Measurements from ENCODE around the gene PON2.
"Not testable (repeated sequence)": the region's sequence is repeated elsewhere in the genome, so short reads cannot be mapped to it uniquely, and the experiment has no call there.

The PON2 gene

DNA sequence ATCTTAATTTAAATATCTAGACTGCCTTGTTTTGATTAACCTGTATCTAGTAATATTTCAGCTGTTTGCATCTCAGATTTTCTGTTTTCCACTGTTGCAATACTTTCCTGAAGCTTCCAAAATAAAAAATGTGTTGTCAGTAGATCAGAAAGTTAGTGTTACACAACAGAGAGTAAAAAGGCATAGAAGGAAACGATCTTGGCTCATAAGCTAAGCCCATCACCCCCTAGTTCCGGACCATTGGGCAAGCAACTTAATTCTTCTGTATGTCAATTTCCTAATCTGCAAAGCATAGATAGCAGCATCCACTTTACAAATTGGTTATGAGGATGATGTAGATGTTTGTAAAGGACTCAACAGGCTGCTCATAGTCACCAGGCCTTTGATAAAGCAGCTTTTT lies 43.1 kb downstream of the PON2 start:
- no peak overlapping the region for H3K4me3 ChIP-seq (ENCODE audit: low read length in 2 of 2)
- peaks cover 0 to 8% of the 10 kb centered on the region in 2 donors for H3K27me3 ChIP-seq (ENCODE audit: control insufficient read depth in 2 of 2, insufficient read depth in 2 of 2, low read length in 2 of 2)
- no peak overlapping the region for H3K27ac ChIP-seq (ENCODE audit: low read depth in 2 of 2, low read length in 2 of 2)
- H3K9me3 ChIP-seq (ENCODE audit: control insufficient read depth in 2 of 2, low read length in 2 of 2) = no peaks in the 10 kb centered on the region
- H3K9ac ChIP-seq (ENCODE audit: low read depth in 1 of 2, low read length in 2 of 2) = no peak overlapping the region
- peaks cover 0 to 1% of the 10 kb centered on the region in 2 donors for H3K4me1 ChIP-seq (ENCODE audit: control insufficient read depth in 2 of 2, insufficient read depth in 2 of 2, low read length in 2 of 2)
- no peaks in the 10 kb centered on the region for H3K36me3 ChIP-seq (ENCODE audit: control insufficient read depth in 2 of 2, insufficient read depth in 2 of 2, low read length in 2 of 2)

DNA sequence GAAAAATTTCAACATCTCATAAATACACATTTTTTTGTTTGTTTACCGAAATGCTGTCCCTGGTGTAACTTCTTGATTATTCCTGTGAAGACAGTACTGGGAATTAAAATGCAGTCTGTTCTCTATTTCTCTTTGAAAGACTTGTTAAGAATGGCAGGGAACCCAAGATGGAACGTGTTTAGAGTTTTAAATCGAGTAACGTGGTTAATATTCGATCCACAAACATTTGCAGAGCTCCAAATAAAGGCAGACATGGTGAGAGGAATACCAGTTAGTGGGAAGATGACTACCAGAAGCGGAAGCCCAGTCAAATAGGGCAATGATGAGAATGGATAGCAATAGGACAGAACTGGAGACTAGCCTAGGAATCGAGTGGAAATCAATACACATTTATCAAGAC lies 45.3 kb downstream of the PON2 start:
- Histone ChIP-seq H3K9me3 (ENCODE audit: control insufficient read depth in 2 of 2, low read length in 2 of 2) (no peaks in the 10 kb centered on the region), H3K4me1 (ENCODE audit: control insufficient read depth in 2 of 2, insufficient read depth in 2 of 2, low read length in 2 of 2) (no peaks in the 10 kb centered on the region), H3K4me3 (ENCODE audit: low read length in 2 of 2) (no peak overlapping the region), H3K27me3 (ENCODE audit: control insufficient read depth in 2 of 2, insufficient read depth in 2 of 2, low read length in 2 of 2) (peaks cover 0 to 2% of the 10 kb centered on the region in 2 donors), H3K36me3 (ENCODE audit: control insufficient read depth in 2 of 2, insufficient read depth in 2 of 2, low read length in 2 of 2) (no peaks in the 10 kb centered on the region), H3K27ac (ENCODE audit: low read depth in 2 of 2, low read length in 2 of 2) (no peak overlapping the region), H3K9ac (ENCODE audit: low read depth in 1 of 2, low read length in 2 of 2) (no peak overlapping the region)

DNA sequence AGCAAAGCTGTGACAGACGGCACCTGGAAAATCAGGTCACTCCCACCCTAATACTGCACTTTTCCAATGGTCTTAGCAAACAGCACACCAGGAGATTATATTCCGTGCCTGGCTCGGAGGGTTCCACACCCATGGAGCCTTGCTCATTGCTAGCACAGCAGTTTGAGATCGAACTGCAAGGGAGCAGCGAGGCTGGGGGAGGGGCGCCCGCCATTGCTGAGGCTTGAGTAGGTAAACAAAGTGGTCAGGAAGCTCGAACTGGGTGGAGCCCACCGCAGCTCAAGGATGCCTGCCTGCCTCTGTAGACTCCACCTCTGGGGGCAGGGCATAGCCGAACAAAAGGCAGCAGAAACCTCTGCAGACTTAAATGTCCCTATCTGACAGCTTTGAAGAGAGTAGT lies 55.4 kb downstream of the PON2 start:
- H3K27me3 ChIP-seq (ENCODE audit: control insufficient read depth in 2 of 2, insufficient read depth in 2 of 2, low read length in 2 of 2); H3K9me3 ChIP-seq (ENCODE audit: control insufficient read depth in 2 of 2, low read length in 2 of 2); H3K27ac ChIP-seq (ENCODE audit: low read depth in 2 of 2, low read length in 2 of 2); H3K4me1 ChIP-seq (ENCODE audit: control insufficient read depth in 2 of 2, insufficient read depth in 2 of 2, low read length in 2 of 2); H3K36me3 ChIP-seq (ENCODE audit: control insufficient read depth in 2 of 2, insufficient read depth in 2 of 2, low read length in 2 of 2); H3K4me3 ChIP-seq (ENCODE audit: low read length in 2 of 2); H3K9ac ChIP-seq (ENCODE audit: low read depth in 1 of 2, low read length in 2 of 2): not testable (repeated sequence)

DNA sequence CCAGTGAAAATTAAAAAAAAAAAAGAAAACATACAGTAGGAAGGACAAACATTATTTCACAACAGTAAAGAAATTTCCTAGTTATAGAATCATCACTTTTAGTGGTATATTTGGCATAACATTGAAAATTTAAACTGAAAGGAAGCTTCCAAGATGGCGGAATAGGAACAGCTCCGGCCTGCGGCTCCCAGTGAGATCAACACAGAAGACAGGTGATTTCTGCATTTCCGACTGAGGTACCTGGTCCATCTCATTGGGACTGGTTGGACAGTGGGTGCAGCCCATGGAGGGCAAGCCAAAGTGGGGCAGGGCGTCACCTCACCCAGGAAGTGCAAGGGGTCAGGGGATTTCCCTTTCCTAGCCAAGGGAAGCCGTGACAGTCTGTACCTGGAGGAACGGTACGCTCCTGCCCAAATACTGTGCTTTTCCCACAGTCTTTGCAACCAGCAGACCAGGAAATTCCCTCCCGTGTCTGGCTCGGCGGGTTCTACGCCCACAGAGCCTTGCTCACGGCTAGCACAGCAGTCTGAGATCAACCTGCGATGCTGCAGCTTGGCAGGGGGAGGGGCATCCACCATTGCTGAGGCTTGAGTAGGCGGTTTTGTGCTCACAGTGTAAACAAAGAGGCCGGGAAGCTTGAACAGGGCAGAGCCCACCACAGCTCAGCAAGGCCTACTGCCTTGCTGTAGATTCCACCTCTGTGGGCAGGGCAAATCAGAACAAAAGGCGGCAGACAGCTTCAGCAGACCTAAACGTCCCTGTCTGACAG lies 58.0 kb downstream of the PON2 start:
- Histone ChIP-seq H3K27ac (ENCODE audit: low read depth in 2 of 2, low read length in 2 of 2) (no peak overlapping the region), H3K9me3 (ENCODE audit: control insufficient read depth in 2 of 2, low read length in 2 of 2) (no peaks in the 10 kb centered on the region), H3K4me1 (ENCODE audit: control insufficient read depth in 2 of 2, insufficient read depth in 2 of 2, low read length in 2 of 2) (no peaks in the 10 kb centered on the region), H3K36me3 (ENCODE audit: control insufficient read depth in 2 of 2, insufficient read depth in 2 of 2, low read length in 2 of 2) (no peaks in the 10 kb centered on the region), H3K27me3 (ENCODE audit: control insufficient read depth in 2 of 2, insufficient read depth in 2 of 2, low read length in 2 of 2) (no peaks in the 10 kb centered on the region), H3K9ac (ENCODE audit: low read depth in 1 of 2, low read length in 2 of 2) (no peak overlapping the region), H3K4me3 (ENCODE audit: low read length in 2 of 2) (no peak overlapping the region)

DNA sequence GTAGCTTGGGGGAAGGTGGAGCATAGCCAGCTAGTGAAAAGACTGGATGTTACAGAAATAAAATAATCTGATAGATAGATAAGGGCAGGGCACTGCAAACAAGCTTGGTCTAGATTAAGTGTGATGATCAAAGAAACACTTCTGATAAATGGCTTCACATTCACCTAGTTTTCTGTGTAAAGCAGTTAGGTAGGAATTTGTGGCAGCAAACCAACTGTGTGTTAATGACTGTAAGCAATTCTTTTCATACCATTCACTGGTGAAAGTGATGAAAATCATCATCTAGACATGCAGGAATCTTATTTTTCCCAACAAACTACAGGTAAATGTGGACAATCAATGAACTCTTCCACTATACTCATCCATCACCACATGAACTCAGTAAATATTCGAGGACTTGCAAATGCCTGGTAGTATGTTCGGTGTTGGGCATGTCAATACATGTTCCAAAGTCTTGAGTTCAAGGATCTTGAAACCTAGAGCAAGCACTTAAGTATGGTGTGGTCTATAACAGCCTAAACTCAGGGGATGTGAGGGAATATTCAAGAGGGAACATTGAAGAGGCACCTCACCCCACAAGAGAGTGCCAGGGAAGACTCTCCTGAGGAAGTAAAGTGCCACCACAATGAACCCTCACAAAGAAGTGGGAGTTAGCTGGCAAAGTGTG lies 59.1 kb downstream of the PON2 start:
- H3K27ac ChIP-seq (ENCODE audit: low read depth in 2 of 2, low read length in 2 of 2) = no peak overlapping the region
- no peaks in the 10 kb centered on the region for H3K9me3 ChIP-seq (ENCODE audit: control insufficient read depth in 2 of 2, low read length in 2 of 2)
- no peaks in the 10 kb centered on the region for H3K36me3 ChIP-seq (ENCODE audit: control insufficient read depth in 2 of 2, insufficient read depth in 2 of 2, low read length in 2 of 2)
- no peaks in the 10 kb centered on the region for H3K4me1 ChIP-seq (ENCODE audit: control insufficient read depth in 2 of 2, insufficient read depth in 2 of 2, low read length in 2 of 2)
- no peak overlapping the region for H3K4me3 ChIP-seq (ENCODE audit: low read length in 2 of 2)
- H3K9ac ChIP-seq (ENCODE audit: low read depth in 1 of 2, low read length in 2 of 2) = no peak overlapping the region
- no peaks in the 10 kb centered on the region for H3K27me3 ChIP-seq (ENCODE audit: control insufficient read depth in 2 of 2, insufficient read depth in 2 of 2, low read length in 2 of 2)

DNA sequence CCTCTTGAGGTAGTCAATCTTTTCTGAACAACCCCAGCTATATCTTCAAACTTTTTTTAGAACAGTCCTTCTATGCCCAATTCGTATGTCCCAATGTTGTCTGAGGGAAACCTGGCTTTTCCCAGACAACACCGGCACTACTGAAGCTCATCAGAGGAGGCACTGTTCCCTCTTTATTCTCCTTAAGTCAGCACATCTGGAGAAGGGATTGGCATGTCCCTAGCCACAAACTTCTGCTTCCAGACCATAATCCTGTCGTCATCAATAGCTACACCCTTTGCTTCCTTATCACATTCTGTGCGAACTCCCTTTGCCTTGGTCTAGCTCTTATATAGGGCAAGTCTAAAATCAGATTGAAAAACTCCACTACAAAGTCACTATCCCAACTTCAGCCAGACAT lies 61.5 kb downstream of the PON2 start:
- H3K4me1 ChIP-seq (ENCODE audit: control insufficient read depth in 2 of 2, insufficient read depth in 2 of 2, low read length in 2 of 2) = no peaks in the 10 kb centered on the region
- no peak overlapping the region for H3K27ac ChIP-seq (ENCODE audit: low read depth in 2 of 2, low read length in 2 of 2)
- no peak overlapping the region for H3K4me3 ChIP-seq (ENCODE audit: low read length in 2 of 2)
- H3K36me3 ChIP-seq (ENCODE audit: control insufficient read depth in 2 of 2, insufficient read depth in 2 of 2, low read length in 2 of 2) = no peaks in the 10 kb centered on the region
- no peaks in the 10 kb centered on the region for H3K27me3 ChIP-seq (ENCODE audit: control insufficient read depth in 2 of 2, insufficient read depth in 2 of 2, low read length in 2 of 2)
- no peak overlapping the region for H3K9ac ChIP-seq (ENCODE audit: low read depth in 1 of 2, low read length in 2 of 2)
- H3K9me3 ChIP-seq (ENCODE audit: control insufficient read depth in 2 of 2, low read length in 2 of 2) = no peaks in the 10 kb centered on the region

DNA sequence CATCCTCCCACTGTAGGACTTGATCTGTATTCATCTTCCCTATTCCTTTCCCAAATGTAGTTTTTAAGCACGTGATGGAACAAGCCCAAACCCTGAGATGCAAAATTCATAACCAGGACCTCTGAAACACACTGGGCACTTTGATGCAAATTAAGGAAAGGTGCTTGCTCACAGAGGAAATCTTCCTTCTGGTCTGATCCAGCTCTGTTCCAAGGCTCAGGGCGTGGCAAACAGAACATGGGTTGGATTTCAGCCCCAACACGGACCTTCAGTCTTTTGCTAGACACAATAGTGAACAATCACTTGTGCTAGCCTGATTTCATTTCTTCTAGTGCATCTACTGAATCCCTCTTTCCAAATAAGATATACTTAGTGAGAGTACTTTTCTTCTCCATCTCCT lies 66.6 kb downstream of the PON2 start:
- H3K9me3 ChIP-seq (ENCODE audit: control insufficient read depth in 2 of 2, low read length in 2 of 2) = no peaks in the 10 kb centered on the region
- H3K4me1 ChIP-seq (ENCODE audit: control insufficient read depth in 2 of 2, insufficient read depth in 2 of 2, low read length in 2 of 2) = no peaks in the 10 kb centered on the region
- no peak overlapping the region for H3K4me3 ChIP-seq (ENCODE audit: low read length in 2 of 2)
- H3K36me3 ChIP-seq (ENCODE audit: control insufficient read depth in 2 of 2, insufficient read depth in 2 of 2, low read length in 2 of 2) = no peaks in the 10 kb centered on the region
- H3K27ac ChIP-seq (ENCODE audit: low read depth in 2 of 2, low read length in 2 of 2) = no peak overlapping the region
- H3K27me3 ChIP-seq (ENCODE audit: control insufficient read depth in 2 of 2, insufficient read depth in 2 of 2, low read length in 2 of 2) = no peaks in the 10 kb centered on the region
- no peak overlapping the region for H3K9ac ChIP-seq (ENCODE audit: low read depth in 1 of 2, low read length in 2 of 2)

DNA sequence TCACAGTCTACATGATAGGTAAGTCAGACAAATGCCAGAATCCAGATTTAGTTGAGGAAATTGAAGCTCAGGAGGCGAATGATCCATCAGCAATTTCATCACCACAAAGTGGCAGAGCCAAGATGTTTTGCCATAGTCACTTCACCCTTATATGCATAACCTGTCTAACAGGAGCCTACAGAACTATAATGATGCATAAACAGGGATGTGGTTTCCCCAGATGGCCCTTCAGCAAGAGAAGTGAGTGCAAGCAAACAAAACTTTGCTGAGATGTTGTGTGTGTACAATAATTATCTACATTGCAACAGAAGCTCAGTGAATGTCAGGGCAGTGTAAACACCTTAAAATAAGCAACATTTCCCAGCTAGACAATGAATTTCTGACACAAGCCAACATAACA lies 67.2 kb downstream of the PON2 start:
- no peaks in the 10 kb centered on the region for H3K9me3 ChIP-seq (ENCODE audit: control insufficient read depth in 2 of 2, low read length in 2 of 2)
- no peak overlapping the region for H3K9ac ChIP-seq (ENCODE audit: low read depth in 1 of 2, low read length in 2 of 2)

DNA sequence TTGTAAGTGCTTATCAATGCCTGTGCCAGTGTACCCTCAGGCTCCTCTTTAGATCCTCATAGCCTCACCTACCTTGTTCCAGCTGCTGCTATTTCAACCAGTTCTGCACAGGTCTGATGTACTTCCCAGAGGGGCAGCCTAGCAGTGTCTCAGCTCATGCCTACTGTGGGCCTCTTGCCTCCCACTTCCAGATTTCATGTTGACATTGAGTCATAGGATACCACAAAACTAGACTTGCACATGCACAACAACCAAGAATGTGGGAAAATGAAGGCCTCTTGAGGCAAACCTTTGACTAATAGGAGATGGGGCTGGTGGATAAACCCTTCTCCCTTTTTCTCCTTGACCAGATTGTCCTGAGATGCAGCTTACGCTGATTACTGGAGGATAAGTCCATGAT lies 69.7 kb downstream of the PON2 start:
- Histone ChIP-seq H3K36me3 (ENCODE audit: control insufficient read depth in 2 of 2, insufficient read depth in 2 of 2, low read length in 2 of 2) (no peaks in the 10 kb centered on the region), H3K9me3 (ENCODE audit: control insufficient read depth in 2 of 2, low read length in 2 of 2) (no peaks in the 10 kb centered on the region), H3K27me3 (ENCODE audit: control insufficient read depth in 2 of 2, insufficient read depth in 2 of 2, low read length in 2 of 2) (no peaks in the 10 kb centered on the region), H3K4me1 (ENCODE audit: control insufficient read depth in 2 of 2, insufficient read depth in 2 of 2, low read length in 2 of 2) (no peaks in the 10 kb centered on the region), H3K4me3 (ENCODE audit: low read length in 2 of 2) (no peak overlapping the region), H3K27ac (ENCODE audit: low read depth in 2 of 2, low read length in 2 of 2) (no peak overlapping the region), H3K9ac (ENCODE audit: low read depth in 1 of 2, low read length in 2 of 2) (no peak overlapping the region)

More for the DNA sequence above, 67.2 kb downstream of the PON2 start:
- no peaks in the 10 kb centered on the region for H3K4me1 ChIP-seq (ENCODE audit: control insufficient read depth in 2 of 2, insufficient read depth in 2 of 2, low read length in 2 of 2)
- H3K27ac ChIP-seq (ENCODE audit: low read depth in 2 of 2, low read length in 2 of 2) = no peak overlapping the region
- H3K4me3 ChIP-seq (ENCODE audit: low read length in 2 of 2) = no peak overlapping the region
- H3K36me3 ChIP-seq (ENCODE audit: control insufficient read depth in 2 of 2, insufficient read depth in 2 of 2, low read length in 2 of 2) = no peaks in the 10 kb centered on the region
- H3K27me3 ChIP-seq (ENCODE audit: control insufficient read depth in 2 of 2, insufficient read depth in 2 of 2, low read length in 2 of 2) = no peaks in the 10 kb centered on the region

DNA sequence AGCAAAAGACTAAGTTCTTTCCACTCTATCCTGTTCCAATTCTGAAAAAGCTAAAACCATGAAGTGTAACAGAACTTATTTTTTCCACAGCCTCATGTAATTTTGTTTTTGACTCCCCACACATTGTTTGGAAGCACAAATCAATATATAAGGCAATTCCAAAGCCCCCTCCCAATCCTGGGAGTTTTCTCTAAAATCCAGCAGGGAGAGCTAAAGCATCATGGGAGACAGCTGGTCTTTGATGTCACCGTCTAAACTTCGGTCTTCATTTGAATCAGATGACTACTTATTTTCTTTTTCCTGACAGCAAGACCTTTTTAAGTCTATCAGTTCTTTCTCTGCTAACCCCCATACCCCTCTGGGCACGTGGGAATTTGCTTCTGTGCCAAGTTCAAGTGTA lies 77.2 kb downstream of the PON2 start:
- H3K27me3 ChIP-seq (ENCODE audit: control insufficient read depth in 2 of 2, insufficient read depth in 2 of 2, low read length in 2 of 2) = no peaks in the 10 kb centered on the region
- H3K4me3 ChIP-seq (ENCODE audit: low read length in 2 of 2) = no peak overlapping the region
- H3K9ac ChIP-seq (ENCODE audit: low read depth in 1 of 2, low read length in 2 of 2) = no peak overlapping the region
- no peaks in the 10 kb centered on the region for H3K9me3 ChIP-seq (ENCODE audit: control insufficient read depth in 2 of 2, low read length in 2 of 2)
- H3K36me3 ChIP-seq (ENCODE audit: control insufficient read depth in 2 of 2, insufficient read depth in 2 of 2, low read length in 2 of 2) = no peaks in the 10 kb centered on the region
- H3K27ac ChIP-seq (ENCODE audit: low read depth in 2 of 2, low read length in 2 of 2) = no peak overlapping the region
- no peaks in the 10 kb centered on the region for H3K4me1 ChIP-seq (ENCODE audit: control insufficient read depth in 2 of 2, insufficient read depth in 2 of 2, low read length in 2 of 2)
